HG03575 (cell line): Measurements from ENCODE around the gene CAPN13.

Experiments used
- ATAC-seq: cut with Tn5 transposase; IDR thresholded peaks from one replicate; pipeline ENCODE4 v1.9.1; 2021; ENCODE audit not compliant: unreplicated experiment, insufficient number of reproducible peaks, low FRiP score; ENCODE audit errors: extremely low read depth

CAPN13 gene

DNA sequence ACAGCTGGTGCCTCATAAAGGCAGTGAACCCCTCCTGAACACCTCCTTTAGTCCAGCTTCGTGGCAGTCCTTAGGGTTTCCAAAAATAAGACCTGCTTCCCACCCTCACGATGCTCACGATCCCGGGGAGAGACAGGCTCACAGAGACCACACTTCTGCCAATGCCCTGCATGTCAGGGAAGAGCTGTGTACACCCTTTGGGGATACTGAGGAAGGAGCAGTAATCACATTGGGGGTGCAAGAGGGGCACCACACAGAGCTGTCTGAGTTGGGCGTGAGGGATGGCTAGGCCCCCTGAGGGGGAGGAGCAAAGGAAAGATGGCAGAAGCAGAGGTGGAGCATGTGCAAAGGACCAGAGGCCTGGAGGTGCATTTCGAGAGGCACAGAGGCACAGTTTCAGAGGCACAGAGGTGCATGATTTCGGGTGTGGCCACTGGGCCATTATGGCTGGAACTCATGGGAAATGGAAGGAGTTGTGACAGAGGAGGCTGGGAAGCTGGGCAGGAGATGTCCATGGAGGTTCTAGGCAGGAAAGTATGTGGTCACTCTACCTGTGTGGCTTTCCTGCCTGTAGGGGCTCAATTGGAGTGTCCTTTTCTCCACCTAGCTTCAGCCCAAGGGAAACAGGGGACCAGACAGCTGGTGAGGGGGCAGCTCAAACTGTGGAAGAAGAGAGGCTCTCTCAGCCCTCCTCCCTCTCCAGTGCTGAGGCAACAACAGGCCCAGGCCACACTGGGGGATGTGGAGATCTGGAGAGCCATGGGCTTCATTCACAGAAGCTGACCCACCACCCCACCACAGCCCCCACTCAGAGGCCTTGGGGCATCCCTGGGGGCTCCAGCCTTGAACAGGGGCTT is 115.9 kb downstream of the CAPN13 start:
- no peak for ATAC-seq

DNA sequence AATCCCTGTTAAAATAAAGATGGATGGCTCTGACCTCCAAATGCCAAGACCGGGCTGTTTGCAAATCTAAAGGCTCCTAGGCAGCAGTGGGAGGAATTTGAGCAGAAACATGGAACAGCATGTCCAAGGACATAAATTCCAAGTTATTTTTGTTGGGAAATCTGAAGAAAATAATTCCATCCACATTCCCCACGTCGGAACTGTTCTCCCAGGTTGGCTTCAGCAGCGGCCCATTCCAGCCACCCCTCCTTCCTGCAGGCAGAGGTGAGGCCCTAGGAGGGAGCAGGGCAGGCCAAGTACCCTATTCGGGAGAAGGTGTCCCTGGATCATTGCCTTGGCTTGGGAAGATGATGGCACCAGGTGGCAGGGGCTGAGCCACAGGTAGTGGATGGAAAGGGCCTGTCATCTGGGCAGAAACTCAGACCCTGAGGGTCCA is 117.1 kb downstream of the CAPN13 start:
- ATAC-seq = no peak

DNA sequence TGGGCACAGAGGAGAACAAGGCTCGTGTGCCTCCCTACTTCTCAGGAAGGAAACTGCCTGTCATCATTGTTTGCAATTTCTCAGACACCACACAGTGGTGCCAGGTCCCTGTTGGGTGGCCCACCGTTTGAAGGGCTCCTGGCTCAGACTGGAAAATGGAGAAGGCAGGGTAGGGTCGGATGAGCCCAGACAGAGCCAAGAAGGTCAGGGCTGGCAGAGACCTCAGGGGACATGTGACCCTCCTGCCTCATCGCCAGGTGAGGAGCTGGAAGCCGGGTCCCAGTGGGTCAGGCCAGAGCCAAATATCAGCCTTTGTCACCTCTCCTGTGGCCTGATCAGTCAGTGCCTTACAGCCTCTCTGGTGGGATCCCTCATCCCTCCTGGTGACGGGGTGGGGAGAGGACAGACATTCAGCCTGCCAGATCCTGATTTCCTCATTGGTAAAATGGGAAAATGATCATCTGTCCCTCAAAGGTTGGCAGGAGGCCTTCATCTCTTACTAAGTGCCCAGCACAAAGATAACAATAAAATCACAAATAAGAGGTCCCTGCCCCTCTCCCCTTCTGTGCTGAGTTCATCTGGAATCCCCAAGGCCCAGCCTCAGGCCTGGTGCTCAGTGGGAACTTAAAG is 117.6 kb downstream of the CAPN13 start:
- ATAC-seq = no peak

DNA sequence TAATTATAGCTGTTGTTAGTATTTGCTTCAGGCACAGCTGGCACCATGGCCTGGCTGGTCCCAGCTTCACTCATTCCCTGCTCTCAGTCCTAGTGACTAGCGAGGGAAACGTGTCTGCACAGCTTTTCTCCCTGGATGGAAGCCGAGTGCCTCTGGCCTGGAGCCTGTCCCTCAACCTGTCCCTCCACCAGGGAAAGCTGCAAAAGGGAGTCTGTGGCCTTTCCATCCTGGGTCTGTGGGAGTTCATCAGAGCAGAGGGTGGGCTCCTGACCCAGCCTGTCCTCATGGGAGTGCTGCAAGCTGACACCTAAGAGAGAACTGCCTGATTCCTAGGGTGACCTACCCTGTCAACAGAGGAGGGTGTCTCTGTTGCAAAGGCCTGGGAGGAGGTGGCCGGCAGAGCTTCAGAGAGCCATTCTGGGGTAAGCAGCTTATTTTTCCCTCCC is 118.3 kb downstream of the CAPN13 start:
- ATAC-seq = no peak

DNA sequence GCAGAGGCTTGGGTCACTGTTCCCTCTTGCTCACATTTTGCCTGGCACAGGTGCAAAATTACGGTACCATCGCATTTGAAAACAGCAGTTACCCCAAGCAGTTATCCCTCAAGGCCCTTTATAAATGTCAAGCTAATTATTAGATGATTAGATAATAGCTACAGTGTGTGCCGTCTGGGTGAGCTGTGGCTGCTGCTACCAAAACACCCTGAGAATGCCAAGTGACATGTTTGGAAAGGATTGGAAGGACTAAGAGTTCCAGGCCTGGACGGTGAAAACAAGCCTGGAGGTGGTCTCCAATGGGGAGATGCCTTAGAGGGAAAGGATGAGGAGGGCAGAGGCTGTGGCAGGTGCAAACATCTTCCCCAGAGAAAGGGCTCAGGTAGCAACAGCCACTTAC is 120.6 kb downstream of the CAPN13 start:
- no peak for ATAC-seq

DNA sequence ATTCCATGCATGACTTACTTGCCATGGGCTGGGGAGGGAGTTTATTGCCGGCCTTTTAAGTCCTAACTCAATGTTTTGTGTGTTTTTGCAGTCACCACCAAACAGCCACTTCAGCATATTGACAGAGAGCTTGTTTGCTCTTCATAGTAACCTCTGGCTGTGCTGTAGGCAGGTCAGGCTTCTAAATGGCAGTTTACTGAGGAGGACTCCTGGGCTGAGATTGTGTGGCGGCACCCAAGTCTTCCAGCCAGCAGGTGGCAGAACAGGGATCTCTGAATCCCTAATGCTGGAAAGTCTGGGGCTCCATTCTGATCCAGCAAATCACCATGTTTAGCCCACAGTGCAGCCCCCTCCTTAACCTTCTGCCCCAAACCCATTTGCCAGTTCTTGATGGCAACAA is 121.2 kb downstream of the CAPN13 start:
- no peak for ATAC-seq

DNA sequence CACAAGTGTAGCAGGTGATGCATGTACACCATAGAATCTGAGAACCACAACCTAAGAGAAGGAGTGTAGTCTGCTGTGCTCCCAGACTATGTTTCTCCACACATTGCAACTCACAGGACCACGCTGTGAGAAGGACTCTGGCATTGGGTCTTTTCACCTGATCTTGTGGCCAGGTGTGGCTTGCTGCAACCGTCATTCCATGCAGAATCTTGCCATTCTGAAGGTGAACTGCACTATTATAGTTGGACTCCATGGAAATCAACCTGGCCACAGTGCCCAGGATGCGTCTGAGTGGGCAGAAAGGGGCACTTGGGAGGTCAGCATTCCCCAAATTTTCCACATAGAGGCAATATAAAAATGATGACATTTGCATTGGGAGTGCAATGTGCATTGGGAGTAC is 122.2 kb downstream of the CAPN13 start:
- no peak for ATAC-seq

DNA sequence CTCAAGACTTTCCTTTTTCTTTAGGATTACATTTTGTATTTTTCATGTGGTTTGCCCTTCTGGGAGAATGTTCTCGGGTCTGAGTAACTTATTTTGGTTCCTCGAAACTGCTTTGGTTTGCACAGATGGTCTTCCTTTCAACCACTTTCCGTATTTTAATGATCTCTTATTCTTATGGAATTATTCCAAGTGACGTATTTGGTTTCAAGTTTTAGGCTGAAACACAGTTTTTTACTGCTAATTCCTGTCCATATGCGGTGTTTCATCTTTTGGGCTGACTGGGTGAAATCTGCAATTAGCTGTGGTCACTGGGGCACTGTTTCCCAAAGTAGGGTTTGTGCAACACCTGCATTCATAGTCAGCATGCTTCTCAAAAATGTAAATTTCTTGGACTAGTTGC is 122.7 kb downstream of the CAPN13 start:
- ATAC-seq = no peak

DNA sequence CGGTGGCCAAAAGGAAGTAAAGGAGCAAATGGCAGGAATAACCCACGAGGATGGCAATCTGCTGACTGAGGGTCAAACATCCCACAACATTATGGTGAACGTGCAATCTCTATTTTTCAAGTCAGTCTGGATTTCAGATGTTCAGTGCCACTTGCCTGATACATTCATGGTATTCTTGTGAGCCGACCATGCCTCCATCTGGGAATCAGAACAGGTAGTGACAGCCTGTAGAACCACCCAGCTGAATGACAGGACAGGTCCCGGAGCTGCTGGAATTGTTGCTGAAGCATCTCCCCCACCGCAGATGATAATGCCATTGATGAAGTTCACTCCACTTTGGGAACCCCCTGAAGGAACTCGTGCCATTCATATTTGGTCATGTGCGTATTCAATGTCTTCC is 123.2 kb downstream of the CAPN13 start:
- no peak for ATAC-seq

DNA sequence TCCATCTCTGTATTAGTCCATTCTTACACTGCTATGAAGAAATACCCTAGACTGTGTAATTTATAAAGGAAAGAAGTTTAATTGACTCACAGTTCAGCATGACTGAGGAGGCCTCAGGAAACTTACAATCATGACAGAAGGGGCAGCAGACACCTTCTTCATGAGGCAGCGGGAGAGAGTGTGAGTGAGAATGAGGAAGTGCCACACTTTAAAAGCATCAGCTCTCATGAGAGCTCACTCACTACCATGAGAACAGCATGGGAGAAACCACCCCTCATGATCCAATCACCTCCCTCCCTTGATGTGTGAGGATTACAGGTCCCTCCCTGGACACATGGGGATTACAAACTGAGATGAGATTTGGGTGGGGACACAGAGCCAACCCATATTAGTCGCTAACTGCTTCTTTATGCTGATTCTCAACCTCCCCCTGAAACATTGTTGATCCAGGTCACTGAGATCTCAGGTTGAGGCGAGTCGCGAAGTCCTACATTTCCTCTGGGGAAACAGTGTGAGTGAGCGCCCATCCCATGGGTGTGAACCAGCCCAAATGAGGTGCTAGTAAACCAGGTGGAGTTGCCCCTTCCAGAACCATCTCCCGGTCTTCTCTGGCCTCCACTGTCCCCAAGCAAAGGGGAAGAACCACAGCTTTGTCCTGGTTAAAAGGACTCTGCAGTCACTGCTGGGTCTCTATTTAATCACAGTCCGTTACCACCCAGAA is 123.8 kb downstream of the CAPN13 start:
- ATAC-seq = no peak

DNA sequence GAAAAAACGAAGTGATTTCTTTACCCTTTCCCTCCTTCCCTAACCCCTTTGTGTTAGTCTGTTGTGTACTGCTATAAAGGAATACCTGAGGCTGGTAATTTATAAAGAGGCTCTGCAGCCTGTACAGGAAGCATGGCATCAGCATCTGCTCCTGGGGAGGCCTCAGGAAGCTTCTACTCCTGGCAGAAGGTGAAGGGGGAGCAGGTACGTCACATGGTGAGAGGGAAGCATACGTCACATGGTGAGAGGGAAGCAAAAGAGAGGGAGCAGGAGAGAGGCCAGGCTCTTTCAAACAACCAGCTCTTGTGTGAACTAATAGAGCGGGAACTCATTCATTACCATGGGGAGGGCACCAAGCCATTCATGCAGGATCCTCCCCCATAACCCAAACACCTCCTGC is 126.2 kb downstream of the CAPN13 start:
- no peak for ATAC-seq

DNA sequence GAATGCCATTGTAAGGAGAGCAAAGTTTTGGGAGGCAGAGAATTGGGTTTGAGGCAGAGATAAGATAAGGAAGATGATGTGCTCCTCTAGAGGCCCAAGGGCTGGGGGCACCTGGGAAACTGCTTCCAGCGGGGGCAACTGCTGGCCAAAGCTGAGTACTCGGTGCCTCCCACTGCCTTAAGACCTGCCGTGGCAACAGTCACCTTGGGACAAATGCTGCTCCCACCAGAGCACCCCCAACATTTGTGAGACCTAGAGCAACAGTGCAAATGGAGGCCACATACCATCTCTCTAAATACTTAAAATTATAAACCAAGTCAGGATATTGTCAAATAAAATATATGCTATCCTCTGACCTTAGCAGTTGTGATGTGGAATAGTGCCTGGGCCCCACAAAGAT is 127.1 kb downstream of the CAPN13 start:
- ATAC-seq = no peak

DNA sequence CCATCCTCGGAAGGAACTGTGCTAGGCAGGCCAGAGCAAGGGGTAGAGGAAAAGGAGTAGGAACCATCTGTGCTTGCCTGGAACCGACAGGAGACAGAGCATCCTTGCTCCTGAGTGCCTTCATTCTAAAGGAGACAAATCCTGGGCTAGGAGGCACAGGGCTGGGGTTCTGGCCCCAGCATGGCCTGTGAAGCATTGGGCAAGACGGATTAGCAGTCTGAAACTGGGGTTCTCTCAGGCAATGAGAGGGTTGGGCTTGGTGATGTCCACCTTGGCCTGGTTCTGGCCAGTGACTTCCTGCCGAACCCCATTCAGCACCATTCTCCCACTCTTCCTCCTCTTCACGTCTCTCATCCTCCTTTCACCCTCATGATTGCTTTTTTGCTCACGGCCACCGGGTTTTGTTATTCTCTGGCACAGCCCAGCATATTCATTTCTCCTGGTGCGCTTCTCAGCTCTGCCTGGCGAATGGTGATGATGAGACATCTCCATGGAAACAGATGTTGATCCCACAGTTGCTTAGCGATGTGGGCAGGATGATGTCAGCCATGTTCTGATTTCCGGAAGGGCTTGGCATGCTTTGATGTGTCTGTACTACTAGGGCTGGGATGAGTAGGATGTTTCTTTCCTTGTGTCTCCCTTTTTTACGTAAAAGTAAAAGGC is 127.7 kb downstream of the CAPN13 start:
- ATAC-seq = no peak

DNA sequence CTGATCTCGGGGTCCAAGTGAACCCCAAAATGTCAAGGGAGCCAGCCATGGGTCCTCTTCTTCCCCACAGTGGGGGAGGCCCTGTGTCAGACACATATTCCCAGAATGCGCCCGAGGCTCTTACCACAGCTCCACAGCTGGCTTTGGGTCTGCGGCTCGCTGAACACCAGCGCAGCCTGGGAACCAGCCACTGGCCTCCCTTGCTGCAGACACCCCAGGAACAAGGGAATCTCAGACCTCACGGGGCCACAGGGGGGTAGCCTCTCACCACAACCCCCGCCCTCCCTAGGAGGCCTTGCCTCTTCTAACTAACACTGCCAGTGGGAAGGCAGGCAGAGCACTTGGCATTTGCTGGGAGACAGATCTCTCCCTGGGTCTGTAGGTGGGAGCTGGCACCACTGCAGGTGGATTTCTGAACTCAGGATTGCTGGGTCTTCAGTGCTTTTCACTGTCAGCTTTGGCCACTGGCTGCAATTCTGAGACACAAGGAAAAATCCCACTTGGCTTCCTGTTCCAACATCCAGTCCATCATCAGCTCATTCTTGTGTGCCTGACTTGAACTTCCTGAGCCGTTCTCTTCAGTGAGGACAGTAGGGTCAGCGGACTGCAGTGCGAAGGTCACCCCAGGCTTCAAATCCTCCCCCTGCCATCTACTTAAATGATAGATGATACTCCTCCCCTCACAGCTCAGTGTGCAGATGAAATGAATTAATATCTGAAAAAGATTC is 128.7 kb downstream of the CAPN13 start:
- ATAC-seq = no peak

DNA sequence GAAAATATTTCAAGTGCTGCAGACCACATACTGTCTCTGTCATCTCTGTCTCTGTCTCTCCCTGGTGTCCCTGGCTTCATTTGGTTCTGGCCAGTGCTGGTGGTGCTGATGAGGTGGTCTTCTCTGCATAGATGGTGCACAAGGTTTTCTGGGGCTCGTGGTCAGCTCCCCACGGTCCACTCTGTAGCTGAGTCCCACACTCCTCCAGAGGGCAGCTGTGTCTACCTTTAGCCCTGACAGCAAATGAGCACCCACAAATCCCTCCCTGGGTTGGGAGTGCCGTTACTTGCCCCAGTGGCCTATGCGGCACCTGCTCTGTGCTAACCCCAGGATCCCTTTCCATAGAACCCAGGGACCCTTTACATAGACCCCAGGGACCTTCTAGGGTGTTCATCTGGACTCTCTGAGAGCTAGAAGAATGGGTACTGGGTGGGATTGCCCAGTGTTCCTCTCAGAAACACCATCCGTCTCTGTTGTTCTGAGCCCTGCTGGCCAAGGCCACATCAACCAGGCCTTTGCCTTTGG is 129.3 kb downstream of the CAPN13 start:
- no peak for ATAC-seq

DNA sequence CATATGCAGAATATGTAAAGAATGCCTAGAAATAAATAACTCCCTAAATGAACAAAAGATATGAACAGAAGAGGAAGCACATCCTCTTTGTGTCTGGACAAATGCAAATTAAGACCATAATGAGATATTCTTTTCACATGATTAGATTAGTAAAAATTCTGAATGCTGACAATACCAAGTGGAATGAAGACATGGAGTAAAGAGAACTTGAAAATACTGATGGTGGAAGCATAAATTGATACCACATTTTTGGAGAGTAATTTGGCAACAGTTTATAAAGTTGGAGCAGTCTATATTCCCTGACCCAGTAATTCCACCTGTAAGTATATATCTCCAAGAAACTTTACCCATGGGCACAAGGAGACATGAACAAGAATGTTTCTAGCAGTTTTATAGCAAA is 130.0 kb downstream of the CAPN13 start:
- no peak for ATAC-seq

DNA sequence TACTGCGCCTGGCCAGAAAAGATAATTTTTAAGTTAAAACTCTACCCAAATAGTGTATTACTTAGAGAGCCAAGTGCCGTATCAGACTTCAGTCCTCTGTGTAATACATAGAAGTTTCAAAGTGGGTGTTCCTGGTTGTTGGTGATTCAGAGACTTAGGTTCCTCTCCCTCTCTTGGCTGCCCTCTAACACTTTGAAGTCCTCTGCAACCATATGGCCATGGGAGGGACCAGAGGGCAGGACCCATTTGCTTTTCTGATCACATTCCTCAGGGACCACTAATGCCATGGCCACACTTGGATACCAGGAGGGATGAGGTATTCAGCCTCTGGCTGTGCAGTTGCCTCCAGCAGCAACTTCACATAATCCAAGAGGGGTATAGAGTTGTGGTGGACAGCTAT is 131.5 kb downstream of the CAPN13 start:
- ATAC-seq = no peak

DNA sequence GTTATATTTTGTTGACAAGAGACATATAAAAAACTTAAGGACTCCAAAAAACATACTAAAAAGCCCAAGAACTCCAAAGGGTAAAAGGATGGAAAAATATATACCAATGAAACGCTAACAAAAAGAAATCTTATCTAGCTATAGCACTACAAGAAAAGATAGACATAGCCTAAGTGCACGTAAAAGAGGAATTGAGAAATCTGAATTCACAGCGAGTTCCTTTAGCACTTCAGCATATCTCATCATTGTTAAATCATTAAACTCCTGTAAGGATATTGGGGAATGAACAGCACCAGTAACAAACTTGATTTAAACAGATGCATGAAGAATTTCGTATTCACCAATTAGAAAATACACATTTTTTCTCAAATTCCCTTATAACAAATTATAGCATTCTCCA is 134.1 kb downstream of the CAPN13 start:
- ATAC-seq = no peak
